ENCODE measurements around the gene SLC6A16.
"Not testable (repeated sequence)": the region's sequence is repeated elsewhere in the genome, so short reads cannot be mapped to it uniquely, and the experiment has no call there.

Gene SLC6A16

GRCh38 chr19:49331187-49331586 is 6.2 kb upstream of the SLC6A16 start:
- not testable (repeated sequence) for H3K9me3 Mint-ChIP-seq; DNase-seq (ENCODE audit: low spot score); H3K27ac Mint-ChIP-seq; H3K27me3 Mint-ChIP-seq (ENCODE audit: low read depth)
- Mint-ChIP-seq H3K36me3 (ENCODE audit: low read depth) (peaks cover 19% of the 10 kb centered on the region), H3K4me3 (peak overlapping the region; percentile 5), H3K4me1 (ENCODE audit: low read depth) (peaks cover 44% of the 10 kb centered on the region)

GRCh38 chr19:49328741-49329140 is 3.8 kb upstream of the SLC6A16 start:
- H3K27ac Mint-ChIP-seq: no peak overlapping the region
- peaks cover 35% of the 10 kb centered on the region for H3K4me1 Mint-ChIP-seq (ENCODE audit: low read depth)
- H3K9me3 Mint-ChIP-seq: no peaks in the 10 kb centered on the region
- DNase-seq (ENCODE audit: low spot score): no peak
- H3K4me3 Mint-ChIP-seq: no peak overlapping the region
- H3K27me3 Mint-ChIP-seq (ENCODE audit: low read depth): no peaks in the 10 kb centered on the region
- peaks cover 17% of the 10 kb centered on the region for H3K36me3 Mint-ChIP-seq (ENCODE audit: low read depth)

- no peaks in the 10 kb centered on the region for H3K27me3 Mint-ChIP-seq (ENCODE audit: low read depth)
- H3K4me3 Mint-ChIP-seq: no peak overlapping the region
- H3K36me3 Mint-ChIP-seq (ENCODE audit: low read depth): peaks cover 14% of the 10 kb centered on the region
- no peaks in the 10 kb centered on the region for H3K9me3 Mint-ChIP-seq
- H3K27ac Mint-ChIP-seq: no peak overlapping the region
- H3K4me1 Mint-ChIP-seq (ENCODE audit: low read depth): peaks cover 30% of the 10 kb centered on the region
- peak; percentile 37 for DNase-seq (ENCODE audit: low spot score)
These were observed 3.0 kb upstream of the SLC6A16 start for GRCh38 chr19:49327878-49328544.

GRCh38 chr19:49326165-49326704 is 1.2 kb upstream of the SLC6A16 start:
- no peak overlapping the region for H3K4me3 Mint-ChIP-seq
- DNase-seq (ENCODE audit: low spot score): no peak
- peaks cover 3% of the 10 kb centered on the region for H3K9me3 Mint-ChIP-seq
- H3K36me3 Mint-ChIP-seq (ENCODE audit: low read depth): peaks cover 14% of the 10 kb centered on the region
- peaks cover 19% of the 10 kb centered on the region for H3K4me1 Mint-ChIP-seq (ENCODE audit: low read depth)
- H3K27ac Mint-ChIP-seq: no peak overlapping the region
- no peaks in the 10 kb centered on the region for H3K27me3 Mint-ChIP-seq (ENCODE audit: low read depth)

GRCh38 chr19:49325756-49326155 is 765 bp upstream of the SLC6A16 start:
- H3K4me1 Mint-ChIP-seq (ENCODE audit: low read depth): peaks cover 19% of the 10 kb centered on the region
- not testable (repeated sequence) for DNase-seq (ENCODE audit: low spot score); H3K4me3 Mint-ChIP-seq; H3K9me3 Mint-ChIP-seq; H3K27me3 Mint-ChIP-seq (ENCODE audit: low read depth); H3K27ac Mint-ChIP-seq
- peaks cover 16% of the 10 kb centered on the region for H3K36me3 Mint-ChIP-seq (ENCODE audit: low read depth)

GRCh38 chr19:49318296-49318695 is 6.7 kb downstream of the SLC6A16 start:
- Mint-ChIP-seq H3K27ac (no peak overlapping the region), H3K4me3 (no peak overlapping the region), H3K9me3 (peaks cover 22% of the 10 kb centered on the region), H3K4me1 (ENCODE audit: low read depth) (peaks cover 3% of the 10 kb centered on the region), H3K27me3 (ENCODE audit: low read depth) (no peaks in the 10 kb centered on the region), H3K36me3 (ENCODE audit: low read depth) (peaks cover 20% of the 10 kb centered on the region)
- DNase-seq (ENCODE audit: low spot score): no peak

GRCh38 chr19:49316284-49316683 is 8.7 kb downstream of the SLC6A16 start:
- H3K27ac Mint-ChIP-seq: no peak overlapping the region
- peaks cover 3% of the 10 kb centered on the region for H3K4me1 Mint-ChIP-seq (ENCODE audit: low read depth)
- peaks cover 17% of the 10 kb centered on the region for H3K36me3 Mint-ChIP-seq (ENCODE audit: low read depth)
- peaks cover 19% of the 10 kb centered on the region for H3K9me3 Mint-ChIP-seq
- no peak for DNase-seq (ENCODE audit: low spot score)
- H3K27me3 Mint-ChIP-seq (ENCODE audit: low read depth): no peaks in the 10 kb centered on the region
- H3K4me3 Mint-ChIP-seq: no peak overlapping the region

GRCh38 chr19:49315111-49315510 is 9.9 kb downstream of the SLC6A16 start:
- H3K36me3 Mint-ChIP-seq (ENCODE audit: low read depth): peaks cover 19% of the 10 kb centered on the region

GRCh38 chr19:49309087-49309486 is 15.9 kb downstream of the SLC6A16 start:
- no peak for DNase-seq (ENCODE audit: low spot score)
- no peak overlapping the region for H3K27ac Mint-ChIP-seq
- peaks cover 4% of the 10 kb centered on the region for H3K36me3 Mint-ChIP-seq (ENCODE audit: low read depth)
- H3K4me3 Mint-ChIP-seq: no peak overlapping the region
- no peaks in the 10 kb centered on the region for H3K9me3 Mint-ChIP-seq
- no peaks in the 10 kb centered on the region for H3K27me3 Mint-ChIP-seq (ENCODE audit: low read depth)
- H3K4me1 Mint-ChIP-seq (ENCODE audit: low read depth): no peaks in the 10 kb centered on the region

More at GRCh38 chr19:49315111-49315510, 9.9 kb downstream of the SLC6A16 start:
- H3K4me3 Mint-ChIP-seq: no peak overlapping the region
- no peak for DNase-seq (ENCODE audit: low spot score)
- no peak overlapping the region for H3K27ac Mint-ChIP-seq
- peaks cover 19% of the 10 kb centered on the region for H3K9me3 Mint-ChIP-seq
- H3K4me1 Mint-ChIP-seq (ENCODE audit: low read depth): peaks cover 3% of the 10 kb centered on the region
- no peaks in the 10 kb centered on the region for H3K27me3 Mint-ChIP-seq (ENCODE audit: low read depth)

GRCh38 chr19:49306734-49307133 is 18.3 kb downstream of the SLC6A16 start:
- not testable (repeated sequence) for H3K27me3 Mint-ChIP-seq (ENCODE audit: low read depth); H3K36me3 Mint-ChIP-seq (ENCODE audit: low read depth); H3K9me3 Mint-ChIP-seq; H3K4me3 Mint-ChIP-seq; DNase-seq (ENCODE audit: low spot score); H3K4me1 Mint-ChIP-seq (ENCODE audit: low read depth); H3K27ac Mint-ChIP-seq

- Mint-ChIP-seq H3K27me3 (ENCODE audit: low read depth) (peaks cover 7% of the 10 kb centered on the region), H3K4me3 (no peak overlapping the region), H3K27ac (no peak overlapping the region), H3K36me3 (ENCODE audit: low read depth) (no peaks in the 10 kb centered on the region), H3K9me3 (no peaks in the 10 kb centered on the region), H3K4me1 (ENCODE audit: low read depth) (peaks cover 2% of the 10 kb centered on the region)
- no peak for DNase-seq (ENCODE audit: low spot score)
These were observed 23.1 kb downstream of the SLC6A16 start for GRCh38 chr19:49301866-49302252.

- DNase-seq (ENCODE audit: low spot score): peak; percentile 72
- H3K4me1 Mint-ChIP-seq (ENCODE audit: low read depth): peaks cover 2% of the 10 kb centered on the region
- H3K36me3 Mint-ChIP-seq (ENCODE audit: low read depth): no peaks in the 10 kb centered on the region
- peaks cover 7% of the 10 kb centered on the region for H3K27me3 Mint-ChIP-seq (ENCODE audit: low read depth)
- no peak overlapping the region for H3K4me3 Mint-ChIP-seq
- H3K27ac Mint-ChIP-seq: no peak overlapping the region
- no peaks in the 10 kb centered on the region for H3K9me3 Mint-ChIP-seq
These were observed 23.7 kb downstream of the SLC6A16 start for GRCh38 chr19:49301165-49301865.

GRCh38 chr19:49298653-49299052 is 26.3 kb downstream of the SLC6A16 start:
- H3K36me3 Mint-ChIP-seq (ENCODE audit: low read depth); H3K4me1 Mint-ChIP-seq (ENCODE audit: low read depth); H3K27ac Mint-ChIP-seq; DNase-seq (ENCODE audit: low spot score); H3K4me3 Mint-ChIP-seq; H3K27me3 Mint-ChIP-seq (ENCODE audit: low read depth); H3K9me3 Mint-ChIP-seq: not testable (repeated sequence)

- no peak overlapping the region for H3K4me3 Mint-ChIP-seq
- no peak overlapping the region for H3K27ac Mint-ChIP-seq
- no peaks in the 10 kb centered on the region for H3K9me3 Mint-ChIP-seq
- no peaks in the 10 kb centered on the region for H3K36me3 Mint-ChIP-seq (ENCODE audit: low read depth)
- H3K4me1 Mint-ChIP-seq (ENCODE audit: low read depth): peaks cover 2% of the 10 kb centered on the region
- H3K27me3 Mint-ChIP-seq (ENCODE audit: low read depth): peaks cover 5% of the 10 kb centered on the region
- DNase-seq (ENCODE audit: low spot score): no peak
These were observed 27.6 kb downstream of the SLC6A16 start for GRCh38 chr19:49297403-49297802.
